Neuron (in vitro differentiated cells): ENCODE measurements around the gene FDPS.
"Not testable (repeated sequence)": the region's sequence is repeated elsewhere in the genome, so short reads cannot be mapped to it uniquely, and the experiment has no call there.

Source experiments
- H2AFZ ChIP-seq: one replicate; pipeline ENCODE4 v1.6.1; 2013; ENCODE audit warnings: low read depth, mild to moderate bottlenecking, inconsistent platforms, low read length, moderate library complexity
- H3K27me3 ChIP-seq: one replicate; pipeline ENCODE4 v1.6.1; 2013; ENCODE audit warnings: low read length; ENCODE audit not compliant: insufficient read depth
- H3K36me3 ChIP-seq: one replicate; pipeline ENCODE4 v1.6.1; 2013; ENCODE audit warnings: low read length; ENCODE audit not compliant: insufficient read depth
- H3K4me1 ChIP-seq: one replicate; pipeline ENCODE4 v1.6.1; 2013; ENCODE audit warnings: low read length; ENCODE audit not compliant: insufficient read depth
- H3K4me3 ChIP-seq: 2 replicates; pipeline ENCODE4 v1.5.1; 2013; ENCODE audit warnings: mild to moderate bottlenecking, low read length, moderate library complexity
- H3K9me3 ChIP-seq: one replicate; pipeline ENCODE4 v1.6.1; 2013; ENCODE audit warnings: low read length

FDPS gene

GRCh38 chr1:155324717-155325602 is 16.3 kb downstream of the FDPS start:
- no peaks in the 10 kb centered on the region for H3K27me3 ChIP-seq
- H3K4me3 ChIP-seq, result peak overlapping the region; percentile 72
- peak overlapping the region; percentile 53 for H2AFZ ChIP-seq
- H3K4me1 ChIP-seq, result peaks cover 26% of the 10 kb centered on the region
- no peaks in the 10 kb centered on the region for H3K9me3 ChIP-seq
- peaks cover 32% of the 10 kb centered on the region for H3K36me3 ChIP-seq

DNA sequence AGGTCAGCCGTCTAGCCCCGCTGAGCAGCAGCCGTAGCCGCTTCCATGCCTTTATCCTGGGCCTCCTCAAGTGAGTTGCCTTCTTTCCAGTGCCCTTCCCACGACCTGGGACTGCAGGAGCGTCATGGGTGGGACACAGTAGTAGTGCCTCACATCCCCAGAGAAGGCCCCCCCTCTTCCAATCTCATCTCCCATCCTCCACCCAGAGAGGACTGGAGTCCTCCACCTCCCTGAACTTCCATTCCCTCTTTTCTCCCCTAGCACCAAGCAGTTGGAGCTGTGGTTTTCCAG is 16.9 kb downstream of the FDPS start:
- Histone ChIP-seq H3K27me3 (no peaks in the 10 kb centered on the region), H2AFZ (no peak overlapping the region), H3K9me3 (no peaks in the 10 kb centered on the region), H3K4me1 (peaks cover 26% of the 10 kb centered on the region), H3K36me3 (peaks cover 32% of the 10 kb centered on the region), H3K4me3 (peak overlapping the region; percentile 72)

GRCh38 chr1:155326020-155326526 is 17.4 kb downstream of the FDPS start:
- H3K36me3 ChIP-seq, result peaks cover 32% of the 10 kb centered on the region
- peaks cover 22% of the 10 kb centered on the region for H3K4me1 ChIP-seq
- no peak overlapping the region for H3K4me3 ChIP-seq
- no peak overlapping the region for H2AFZ ChIP-seq
- no peaks in the 10 kb centered on the region for H3K9me3 ChIP-seq
- no peaks in the 10 kb centered on the region for H3K27me3 ChIP-seq

GRCh38 chr1:155326631-155327037 is 18.0 kb downstream of the FDPS start:
- H3K9me3 ChIP-seq, result no peaks in the 10 kb centered on the region
- peaks cover 33% of the 10 kb centered on the region for H3K36me3 ChIP-seq

DNA sequence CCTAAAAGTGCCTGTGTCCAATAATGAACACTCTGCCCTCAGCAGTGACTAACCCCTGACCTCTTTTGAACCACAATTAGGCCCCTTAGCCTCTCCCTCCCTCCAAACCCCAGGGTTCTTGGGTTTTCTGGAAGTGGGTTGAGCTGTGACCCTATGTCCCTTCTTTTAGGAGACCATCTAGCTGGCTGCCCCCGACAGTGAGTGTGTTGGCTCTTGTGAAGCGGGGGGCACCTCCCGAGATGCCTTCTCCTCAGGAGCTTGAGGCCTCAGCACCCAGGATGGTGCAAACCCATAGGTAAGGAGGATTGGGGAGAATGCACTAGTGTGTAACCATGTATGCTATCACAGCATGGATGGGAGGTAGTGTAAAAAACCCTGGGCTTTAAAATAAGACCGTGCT is 19.3 kb downstream of the FDPS start:
- Histone ChIP-seq H3K36me3 (peaks cover 36% of the 10 kb centered on the region), H3K4me3 (no peak overlapping the region), H3K9me3 (no peaks in the 10 kb centered on the region), H3K4me1 (peaks cover 6% of the 10 kb centered on the region), H3K27me3 (no peaks in the 10 kb centered on the region), H2AFZ (no peak overlapping the region)

More at GRCh38 chr1:155326631-155327037, 18.0 kb downstream of the FDPS start:
- Histone ChIP-seq H2AFZ (no peak overlapping the region), H3K4me3 (no peak overlapping the region), H3K4me1 (peaks cover 16% of the 10 kb centered on the region), H3K27me3 (no peaks in the 10 kb centered on the region)

- not testable (repeated sequence) for H3K27me3 ChIP-seq, H3K9me3 ChIP-seq, H3K4me1 ChIP-seq, H3K4me3 ChIP-seq, H2AFZ ChIP-seq
- H3K36me3 ChIP-seq, result peaks cover 36% of the 10 kb centered on the region
These were observed 20.2 kb downstream of the FDPS start for GRCh38 chr1:155328856-155329255.

GRCh38 chr1:155329980-155330598 is 21.4 kb downstream of the FDPS start:
- Histone ChIP-seq H3K4me1 (peaks cover 4% of the 10 kb centered on the region), H2AFZ (no peak overlapping the region), H3K9me3 (no peaks in the 10 kb centered on the region), H3K27me3 (no peaks in the 10 kb centered on the region), H3K36me3 (peaks cover 43% of the 10 kb centered on the region), H3K4me3 (no peak overlapping the region)

DNA sequence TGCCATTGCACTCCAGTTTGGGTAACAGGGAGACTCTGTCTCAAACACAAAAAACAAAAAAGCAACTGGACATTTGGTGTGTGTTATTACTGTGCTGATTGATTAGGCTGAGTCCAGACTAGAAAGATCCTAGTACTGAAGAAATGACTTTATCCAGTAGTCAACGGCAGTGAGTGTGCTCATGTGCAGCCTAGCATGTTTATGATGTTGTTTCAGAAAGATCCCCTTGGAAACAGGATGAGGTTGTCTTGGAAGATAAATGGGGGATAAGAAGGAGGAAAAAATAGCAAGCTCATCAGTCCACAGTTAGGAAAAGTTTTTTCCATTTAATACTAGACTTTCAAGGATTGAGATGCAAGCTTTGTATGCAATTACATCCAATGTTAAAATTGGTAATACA is 26.3 kb downstream of the FDPS start:
- no peaks in the 10 kb centered on the region for H3K9me3 ChIP-seq
- no peak overlapping the region for H2AFZ ChIP-seq
- no peaks in the 10 kb centered on the region for H3K4me1 ChIP-seq
- H3K36me3 ChIP-seq, result peaks cover 62% of the 10 kb centered on the region
- no peak overlapping the region for H3K4me3 ChIP-seq
- no peaks in the 10 kb centered on the region for H3K27me3 ChIP-seq

- Histone ChIP-seq H2AFZ (no peak overlapping the region), H3K4me1 (no peaks in the 10 kb centered on the region), H3K36me3 (peaks cover 80% of the 10 kb centered on the region), H3K9me3 (no peaks in the 10 kb centered on the region), H3K27me3 (no peaks in the 10 kb centered on the region), H3K4me3 (no peak overlapping the region)
These were observed 30.9 kb downstream of the FDPS start for GRCh38 chr1:155339515-155340097.

- Histone ChIP-seq H3K36me3 (peaks cover 77% of the 10 kb centered on the region), H3K4me1 (no peaks in the 10 kb centered on the region), H3K27me3 (no peaks in the 10 kb centered on the region), H3K4me3 (no peak overlapping the region), H2AFZ (no peak overlapping the region), H3K9me3 (no peaks in the 10 kb centered on the region)
These were observed 34.2 kb downstream of the FDPS start for GRCh38 chr1:155342842-155343241.

DNA sequence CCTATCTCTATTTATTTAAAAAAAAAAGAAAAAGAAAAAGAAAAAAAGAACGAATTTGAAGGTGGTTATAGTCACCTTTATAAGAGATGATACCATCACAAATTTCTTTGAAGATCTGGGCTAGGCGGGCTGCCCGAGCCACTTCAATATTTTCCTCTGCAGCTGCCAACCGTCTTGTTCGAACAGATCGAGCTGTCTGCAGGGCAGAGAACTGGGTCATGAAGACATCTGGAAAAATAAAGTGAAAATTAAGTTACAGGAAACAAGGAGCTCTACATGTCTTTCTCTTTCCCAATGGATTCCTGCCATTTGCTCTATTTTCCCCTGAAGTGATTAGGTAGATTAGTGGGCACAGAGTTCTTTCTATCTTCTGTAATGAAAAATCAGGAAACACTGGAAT is 44.0 kb downstream of the FDPS start:
- Histone ChIP-seq H3K36me3 (peaks cover 75% of the 10 kb centered on the region), H3K4me1 (no peaks in the 10 kb centered on the region), H3K4me3 (no peak overlapping the region)

GRCh38 chr1:155360051-155360450 is 51.4 kb downstream of the FDPS start:
- no peak overlapping the region for H3K4me3 ChIP-seq
- peaks cover 45% of the 10 kb centered on the region for H3K36me3 ChIP-seq
- H3K4me1 ChIP-seq, result no peaks in the 10 kb centered on the region
- no peak overlapping the region for H2AFZ ChIP-seq
- no peaks in the 10 kb centered on the region for H3K27me3 ChIP-seq
- H3K9me3 ChIP-seq, result no peaks in the 10 kb centered on the region

More for the DNA sequence above, 44.0 kb downstream of the FDPS start:
- no peaks in the 10 kb centered on the region for H3K27me3 ChIP-seq
- H2AFZ ChIP-seq, result no peak overlapping the region
- H3K9me3 ChIP-seq, result no peaks in the 10 kb centered on the region
